ENCODE results near the gene ACTN3.

DNA sequence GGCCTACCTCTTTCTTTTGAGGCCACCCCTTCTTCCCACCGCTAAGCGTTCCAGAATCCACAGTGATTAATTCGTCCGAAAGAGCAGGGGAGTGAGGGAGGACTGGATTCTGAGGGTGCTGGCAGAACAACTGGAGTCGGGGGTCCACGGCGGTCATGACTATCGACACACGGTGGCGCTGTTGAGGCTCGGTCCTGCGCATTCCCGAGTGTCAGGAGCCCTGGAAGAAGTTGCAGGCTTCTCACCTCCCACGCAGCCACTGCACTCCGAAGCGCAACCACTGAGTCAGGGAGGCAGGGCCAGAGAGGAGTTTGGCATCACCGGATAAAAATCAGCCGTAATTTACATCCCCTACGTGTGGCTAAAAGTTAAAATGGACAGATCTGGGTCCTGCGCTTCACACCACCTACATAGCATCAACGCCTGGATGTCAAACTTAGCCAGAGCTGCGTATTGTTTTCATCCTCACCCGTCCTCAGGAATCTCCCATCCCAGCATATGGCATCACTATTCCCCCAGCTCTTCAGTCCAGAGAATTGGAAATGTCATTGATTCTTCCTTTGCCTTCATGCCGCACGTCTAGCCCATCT, 32.4 kb downstream of the ACTN3 start:
- TF ChIP-seq, protein P1, sequence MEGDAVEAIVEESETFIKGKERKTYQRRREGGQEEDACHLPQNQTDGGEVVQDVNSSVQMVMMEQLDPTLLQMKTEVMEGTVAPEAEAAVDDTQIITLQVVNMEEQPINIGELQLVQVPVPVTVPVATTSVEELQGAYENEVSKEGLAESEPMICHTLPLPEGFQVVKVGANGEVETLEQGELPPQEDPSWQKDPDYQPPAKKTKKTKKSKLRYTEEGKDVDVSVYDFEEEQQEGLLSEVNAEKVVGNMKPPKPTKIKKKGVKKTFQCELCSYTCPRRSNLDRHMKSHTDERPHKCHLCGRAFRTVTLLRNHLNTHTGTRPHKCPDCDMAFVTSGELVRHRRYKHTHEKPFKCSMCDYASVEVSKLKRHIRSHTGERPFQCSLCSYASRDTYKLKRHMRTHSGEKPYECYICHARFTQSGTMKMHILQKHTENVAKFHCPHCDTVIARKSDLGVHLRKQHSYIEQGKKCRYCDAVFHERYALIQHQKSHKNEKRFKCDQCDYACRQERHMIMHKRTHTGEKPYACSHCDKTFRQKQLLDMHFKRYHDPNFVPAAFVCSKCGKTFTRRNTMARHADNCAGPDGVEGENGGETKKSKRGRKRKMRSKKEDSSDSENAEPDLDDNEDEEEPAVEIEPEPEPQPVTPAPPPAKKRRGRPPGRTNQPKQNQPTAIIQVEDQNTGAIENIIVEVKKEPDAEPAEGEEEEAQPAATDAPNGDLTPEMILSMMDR (IDR thresholded peaks at IDR 0.05): peak; percentile 73 to 93 (median 82)
- no peak for TF ChIP-seq POLR2A (IDR thresholded peaks at IDR 0.05)
